PC-9 (cell line): ENCODE data around the gene AKAP13.

Experiments used
- EZH2 ChIP-seq: fragments of 200-600 bp; sonication (generic); IDR thresholded peaks from 2 replicates; pipeline ENCODE4 v1.8.0; 2017; ENCODE audit warnings: antibody characterized with exemption, low read depth
- TF ChIP-seq, protein P1 (sequence below): fragments of 200-600 bp; sonication (generic); conservative IDR thresholded peaks from 2 replicates; pipeline ENCODE4 v1.6.1; 2017; ENCODE audit warnings: mixed run types, antibody characterized with exemption, mild to moderate bottlenecking, moderate library complexity

DNA sequence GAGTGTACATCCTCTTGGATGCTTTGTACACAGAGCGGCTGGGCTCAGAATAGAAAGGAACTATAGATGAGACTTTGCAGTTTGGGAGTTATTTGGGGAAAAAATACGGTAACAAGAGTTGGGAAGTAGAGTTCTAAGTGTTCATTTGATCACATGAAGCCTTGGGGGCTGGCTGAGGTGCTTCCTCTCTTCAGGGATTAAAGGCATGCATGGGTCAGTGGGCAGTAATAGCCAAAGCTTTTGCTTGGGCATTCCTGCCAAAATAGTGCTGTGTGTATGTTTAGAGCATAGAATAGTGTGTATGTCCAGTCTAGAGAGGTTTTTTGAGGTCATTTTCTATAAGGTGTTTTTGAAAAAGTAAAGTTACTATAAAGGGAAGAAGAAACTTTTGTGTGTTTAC lies 12.8 kb downstream of the AKAP13 start:
- TF ChIP-seq, protein P1, sequence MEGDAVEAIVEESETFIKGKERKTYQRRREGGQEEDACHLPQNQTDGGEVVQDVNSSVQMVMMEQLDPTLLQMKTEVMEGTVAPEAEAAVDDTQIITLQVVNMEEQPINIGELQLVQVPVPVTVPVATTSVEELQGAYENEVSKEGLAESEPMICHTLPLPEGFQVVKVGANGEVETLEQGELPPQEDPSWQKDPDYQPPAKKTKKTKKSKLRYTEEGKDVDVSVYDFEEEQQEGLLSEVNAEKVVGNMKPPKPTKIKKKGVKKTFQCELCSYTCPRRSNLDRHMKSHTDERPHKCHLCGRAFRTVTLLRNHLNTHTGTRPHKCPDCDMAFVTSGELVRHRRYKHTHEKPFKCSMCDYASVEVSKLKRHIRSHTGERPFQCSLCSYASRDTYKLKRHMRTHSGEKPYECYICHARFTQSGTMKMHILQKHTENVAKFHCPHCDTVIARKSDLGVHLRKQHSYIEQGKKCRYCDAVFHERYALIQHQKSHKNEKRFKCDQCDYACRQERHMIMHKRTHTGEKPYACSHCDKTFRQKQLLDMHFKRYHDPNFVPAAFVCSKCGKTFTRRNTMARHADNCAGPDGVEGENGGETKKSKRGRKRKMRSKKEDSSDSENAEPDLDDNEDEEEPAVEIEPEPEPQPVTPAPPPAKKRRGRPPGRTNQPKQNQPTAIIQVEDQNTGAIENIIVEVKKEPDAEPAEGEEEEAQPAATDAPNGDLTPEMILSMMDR, result no peak
- TF ChIP-seq EZH2, result no peak
